H1 (cell line): ENCODE measurements around the gene VAT1L. TPM values are rescaled to one million over a fixed set of nuclear protein-coding genes. Genes with fewer than 3 reads are reported as not detected.

Source experiments
- CEBPB ChIP-seq: IDR thresholded peaks from 2 replicates; pipeline ENCODE4 v1.6.1; 2012; ENCODE audit warnings: low read depth, low read length
- HDAC2 ChIP-seq, 2 experiments: fragments of 300-600 bp in 1 of 2; sonication (generic) in 1 of 2; IDR thresholded peaks; 2 replicates each; pipeline ENCODE4 v1.6.1; 2011 to 2012; ENCODE audit warnings: low read depth in 2 of 2, low read length in 2 of 2, mild to moderate bottlenecking in 2 of 2, moderate library complexity in 2 of 2, borderline replicate concordance in 1 of 2, inconsistent platforms in 1 of 2
- POU5F1 ChIP-seq: IDR thresholded peaks from 2 replicates; pipeline ENCODE4 v1.6.1; 2011; ENCODE audit warnings: low read depth, mild to moderate bottlenecking, low read length, moderate library complexity
- RAD21 ChIP-seq, 2 experiments: IDR thresholded peaks in 1 of 2; conservative IDR thresholded peaks in 1 of 2; 2 replicates each; pipeline ENCODE4 v1.6.1; 2011; ENCODE audit warnings: low read depth in 2 of 2, low read length in 2 of 2, improper control_type of control experiment in 1 of 2, inconsistent platforms in 1 of 2, mild to moderate bottlenecking in 1 of 2, moderate library complexity in 1 of 2
- RFX5 ChIP-seq: IDR thresholded peaks from 2 replicates; pipeline ENCODE4 v1.6.1; 2011; ENCODE audit warnings: low read depth, low read length, improper control_type of control experiment, borderline replicate concordance
- RNF2 ChIP-seq: fragments of 200-900, 300-1000 bp; sonication (generic); IDR thresholded peaks from 2 replicates; pipeline ENCODE4 v1.7.1; 2016; ENCODE audit warnings: borderline replicate concordance, low read depth, mild to moderate bottlenecking, antibody characterized with exemption, low read length; ENCODE audit not compliant: poor library complexity, severe bottlenecking; ENCODE audit errors: missing control alignments
- SP4 ChIP-seq: IDR thresholded peaks from 2 replicates; pipeline ENCODE4 v1.6.1; 2012; ENCODE audit warnings: low read length, inconsistent platforms
- SRF ChIP-seq: IDR thresholded peaks from 2 replicates; pipeline ENCODE4 v1.6.1; 2011; ENCODE audit warnings: mild to moderate bottlenecking, low read depth, low read length, moderate library complexity
- polyA plus RNA-seq, 7 experiments: library from polyadenylated mRNA; depleted of rRNA in 3 of 7; stranded (reverse) in 5 of 7; unstranded in 2 of 7; fragments of >200 nt in 5 of 7; fragments of 200-250 nt in 2 of 7; gene quantifications; 1 replicate in 5 of 7; 2 replicates in 1 of 7; 4 replicates in 1 of 7; pipeline versions ENCODE4 v1.2.1 to v1.2.3, GENCODE V29; 2011 to 2013; ENCODE audit warnings: missing spikeins in 2 of 7, mixed read lengths in 2 of 7
- total RNA-seq: library from RNA; stranded (reverse); fragmentation: NEBNext Ultra II Directional; extraction: Animal tissue kit (Norgen Biotek cat#: 25700); gene quantifications from 2 replicates; pipeline ENCODE4 v1.2.1, GENCODE V29; 2021
- TF ChIP-seq, protein P1 (sequence below): fragments of 300-600 bp; sonication (generic); IDR thresholded peaks from 2 replicates; pipeline ENCODE4 v1.7.1; 2012; ENCODE audit warnings: low read length, moderate library complexity, mild to moderate bottlenecking, inconsistent platforms; ENCODE audit not compliant: insufficient replicate concordance

The VAT1L gene
- total and polyA plus RNA-seq, 2 of the 8 experiments (the other 6 are each of a cell fraction or from before 2014, with no cell fraction given), result 46.3 to 48.2 TPM

DNA sequence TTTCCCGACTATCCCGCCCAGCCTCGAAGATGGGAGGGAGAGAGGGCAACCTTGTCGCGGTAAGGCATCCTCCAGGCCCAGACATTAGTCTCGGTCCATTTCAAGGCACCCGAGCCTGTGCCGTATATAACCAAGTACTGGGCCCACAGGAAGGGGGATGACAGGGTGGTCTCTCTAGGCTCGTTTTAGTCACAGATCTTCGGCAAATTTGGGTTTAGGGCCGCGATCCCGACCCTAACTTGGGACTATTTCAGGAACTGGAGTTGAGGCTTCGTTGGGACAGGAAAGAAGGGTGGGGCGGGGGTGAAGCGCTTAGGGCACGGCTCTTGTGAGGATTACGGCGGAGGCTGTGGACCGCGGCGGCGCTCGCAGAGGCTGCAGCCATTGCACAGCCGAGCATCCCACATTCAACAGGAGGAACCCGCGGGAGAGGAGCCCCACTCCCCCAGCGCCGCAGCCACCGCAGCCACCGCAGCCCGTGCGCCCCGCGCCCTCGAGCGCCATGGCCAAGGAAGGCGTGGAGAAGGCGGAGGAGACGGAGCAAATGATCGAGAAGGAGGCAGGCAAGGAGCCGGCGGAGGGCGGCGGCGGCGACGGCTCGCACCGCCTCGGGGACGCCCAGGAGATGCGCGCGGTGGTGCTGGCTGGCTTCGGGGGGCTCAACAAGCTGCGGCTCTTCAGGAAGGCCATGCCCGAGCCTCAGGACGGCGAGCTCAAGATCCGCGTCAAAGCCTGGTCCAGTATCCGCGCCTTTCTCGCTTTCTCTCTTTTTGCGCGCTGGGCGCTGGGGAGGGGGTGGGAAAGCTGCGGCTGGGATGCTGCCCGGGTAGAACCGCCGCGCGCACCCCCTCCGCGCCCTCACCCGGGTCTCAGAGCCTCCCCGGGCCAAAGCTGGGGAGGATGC lies at the start of gene VAT1L (continued):
- TF ChIP-seq, protein P1, sequence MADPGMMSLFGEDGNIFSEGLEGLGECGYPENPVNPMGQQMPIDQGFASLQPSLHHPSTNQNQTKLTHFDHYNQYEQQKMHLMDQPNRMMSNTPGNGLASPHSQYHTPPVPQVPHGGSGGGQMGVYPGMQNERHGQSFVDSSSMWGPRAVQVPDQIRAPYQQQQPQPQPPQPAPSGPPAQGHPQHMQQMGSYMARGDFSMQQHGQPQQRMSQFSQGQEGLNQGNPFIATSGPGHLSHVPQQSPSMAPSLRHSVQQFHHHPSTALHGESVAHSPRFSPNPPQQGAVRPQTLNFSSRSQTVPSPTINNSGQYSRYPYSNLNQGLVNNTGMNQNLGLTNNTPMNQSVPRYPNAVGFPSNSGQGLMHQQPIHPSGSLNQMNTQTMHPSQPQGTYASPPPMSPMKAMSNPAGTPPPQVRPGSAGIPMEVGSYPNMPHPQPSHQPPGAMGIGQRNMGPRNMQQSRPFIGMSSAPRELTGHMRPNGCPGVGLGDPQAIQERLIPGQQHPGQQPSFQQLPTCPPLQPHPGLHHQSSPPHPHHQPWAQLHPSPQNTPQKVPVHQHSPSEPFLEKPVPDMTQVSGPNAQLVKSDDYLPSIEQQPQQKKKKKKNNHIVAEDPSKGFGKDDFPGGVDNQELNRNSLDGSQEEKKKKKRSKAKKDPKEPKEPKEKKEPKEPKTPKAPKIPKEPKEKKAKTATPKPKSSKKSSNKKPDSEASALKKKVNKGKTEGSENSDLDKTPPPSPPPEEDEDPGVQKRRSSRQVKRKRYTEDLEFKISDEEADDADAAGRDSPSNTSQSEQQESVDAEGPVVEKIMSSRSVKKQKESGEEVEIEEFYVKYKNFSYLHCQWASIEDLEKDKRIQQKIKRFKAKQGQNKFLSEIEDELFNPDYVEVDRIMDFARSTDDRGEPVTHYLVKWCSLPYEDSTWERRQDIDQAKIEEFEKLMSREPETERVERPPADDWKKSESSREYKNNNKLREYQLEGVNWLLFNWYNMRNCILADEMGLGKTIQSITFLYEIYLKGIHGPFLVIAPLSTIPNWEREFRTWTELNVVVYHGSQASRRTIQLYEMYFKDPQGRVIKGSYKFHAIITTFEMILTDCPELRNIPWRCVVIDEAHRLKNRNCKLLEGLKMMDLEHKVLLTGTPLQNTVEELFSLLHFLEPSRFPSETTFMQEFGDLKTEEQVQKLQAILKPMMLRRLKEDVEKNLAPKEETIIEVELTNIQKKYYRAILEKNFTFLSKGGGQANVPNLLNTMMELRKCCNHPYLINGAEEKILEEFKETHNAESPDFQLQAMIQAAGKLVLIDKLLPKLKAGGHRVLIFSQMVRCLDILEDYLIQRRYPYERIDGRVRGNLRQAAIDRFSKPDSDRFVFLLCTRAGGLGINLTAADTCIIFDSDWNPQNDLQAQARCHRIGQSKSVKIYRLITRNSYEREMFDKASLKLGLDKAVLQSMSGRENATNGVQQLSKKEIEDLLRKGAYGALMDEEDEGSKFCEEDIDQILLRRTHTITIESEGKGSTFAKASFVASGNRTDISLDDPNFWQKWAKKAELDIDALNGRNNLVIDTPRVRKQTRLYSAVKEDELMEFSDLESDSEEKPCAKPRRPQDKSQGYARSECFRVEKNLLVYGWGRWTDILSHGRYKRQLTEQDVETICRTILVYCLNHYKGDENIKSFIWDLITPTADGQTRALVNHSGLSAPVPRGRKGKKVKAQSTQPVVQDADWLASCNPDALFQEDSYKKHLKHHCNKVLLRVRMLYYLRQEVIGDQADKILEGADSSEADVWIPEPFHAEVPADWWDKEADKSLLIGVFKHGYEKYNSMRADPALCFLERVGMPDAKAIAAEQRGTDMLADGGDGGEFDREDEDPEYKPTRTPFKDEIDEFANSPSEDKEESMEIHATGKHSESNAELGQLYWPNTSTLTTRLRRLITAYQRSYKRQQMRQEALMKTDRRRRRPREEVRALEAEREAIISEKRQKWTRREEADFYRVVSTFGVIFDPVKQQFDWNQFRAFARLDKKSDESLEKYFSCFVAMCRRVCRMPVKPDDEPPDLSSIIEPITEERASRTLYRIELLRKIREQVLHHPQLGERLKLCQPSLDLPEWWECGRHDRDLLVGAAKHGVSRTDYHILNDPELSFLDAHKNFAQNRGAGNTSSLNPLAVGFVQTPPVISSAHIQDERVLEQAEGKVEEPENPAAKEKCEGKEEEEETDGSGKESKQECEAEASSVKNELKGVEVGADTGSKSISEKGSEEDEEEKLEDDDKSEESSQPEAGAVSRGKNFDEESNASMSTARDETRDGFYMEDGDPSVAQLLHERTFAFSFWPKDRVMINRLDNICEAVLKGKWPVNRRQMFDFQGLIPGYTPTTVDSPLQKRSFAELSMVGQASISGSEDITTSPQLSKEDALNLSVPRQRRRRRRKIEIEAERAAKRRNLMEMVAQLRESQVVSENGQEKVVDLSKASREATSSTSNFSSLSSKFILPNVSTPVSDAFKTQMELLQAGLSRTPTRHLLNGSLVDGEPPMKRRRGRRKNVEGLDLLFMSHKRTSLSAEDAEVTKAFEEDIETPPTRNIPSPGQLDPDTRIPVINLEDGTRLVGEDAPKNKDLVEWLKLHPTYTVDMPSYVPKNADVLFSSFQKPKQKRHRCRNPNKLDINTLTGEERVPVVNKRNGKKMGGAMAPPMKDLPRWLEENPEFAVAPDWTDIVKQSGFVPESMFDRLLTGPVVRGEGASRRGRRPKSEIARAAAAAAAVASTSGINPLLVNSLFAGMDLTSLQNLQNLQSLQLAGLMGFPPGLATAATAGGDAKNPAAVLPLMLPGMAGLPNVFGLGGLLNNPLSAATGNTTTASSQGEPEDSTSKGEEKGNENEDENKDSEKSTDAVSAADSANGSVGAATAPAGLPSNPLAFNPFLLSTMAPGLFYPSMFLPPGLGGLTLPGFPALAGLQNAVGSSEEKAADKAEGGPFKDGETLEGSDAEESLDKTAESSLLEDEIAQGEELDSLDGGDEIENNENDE, result peak; percentile 100
- no peak for TF ChIP-seq RFX5
- no peak for TF ChIP-seq RNF2
- no peak for TF ChIP-seq SP4
- TF ChIP-seq HDAC2 (IDR thresholded peaks at IDR 0.05; ENCODE audit: borderline replicate concordance in 1 of 2, low read depth in 2 of 2, low read length in 2 of 2), result no peak; a peak in 1 of 4 replicates
- TF ChIP-seq CEBPB, result no peak
- TF ChIP-seq SRF, result no peak
- no peak for TF ChIP-seq RAD21 (IDR thresholded peaks at IDR 0.05 in 1 of 2, conservative IDR thresholded peaks at IDR 0.05 in 1 of 2; ENCODE audit: low read depth in 2 of 2, low read length in 2 of 2)
- TF ChIP-seq POU5F1, result no peak
